Measurements from ENCODE around the gene ZNF580. TPM values are rescaled to one million over a fixed set of nuclear protein-coding genes. Genes with fewer than 3 reads are reported as not detected.

Gene ZNF580
- total and polyA plus RNA-seq, 2 of the 13 experiments (the other 11 are each of a cell fraction or from before 2014, with no cell fraction given) = 4.4 to 6.0 TPM

DNA sequence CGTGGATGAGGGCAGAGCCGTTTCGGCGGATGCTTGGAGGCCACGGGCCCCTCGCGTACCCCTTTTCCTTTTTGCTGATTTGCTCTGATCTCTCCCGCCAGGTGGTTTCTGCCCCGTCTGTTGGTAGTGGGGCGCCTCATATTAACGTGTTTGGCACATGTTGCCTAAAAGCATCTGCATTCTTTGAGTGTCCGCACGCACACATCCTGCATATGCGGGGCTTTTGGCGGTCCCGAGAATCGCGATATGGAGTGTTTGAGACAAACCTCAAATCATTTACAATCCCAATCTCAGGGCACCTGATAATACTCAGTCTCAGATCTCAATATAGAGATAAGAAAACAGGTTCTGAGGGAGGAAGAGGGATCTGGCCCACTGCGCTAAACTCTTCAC is 14.8 kb downstream of the ZNF580 start (continued):
- no peak for TF ChIP-seq HINFP (CRISPR knock-in tag; IDR thresholded peaks at IDR 0.05; ENCODE audit: low read depth)
- peak; percentile 29; the same call in 1 of the 2 replicates for TF ChIP-seq FOXJ3 (CRISPR knock-in tag; IDR thresholded peaks at IDR 0.05; ENCODE audit: borderline replicate concordance)
- TF ChIP-seq SNRNP70 (IDR thresholded peaks at IDR 0.05; ENCODE audit: low read depth, low read length) = no peak
- TF ChIP-seq YEATS4 (CRISPR knock-in tag; IDR thresholded peaks at IDR 0.05; ENCODE audit: borderline replicate concordance) = 0 out of 2 replicates have a peak, but pooled peaks have one; percentile 11
- no peak for TF ChIP-seq TCF12 (IDR thresholded peaks at IDR 0.05)
- no peak for TF ChIP-seq TCF12 (CRISPR knock-in tag; IDR thresholded peaks at IDR 0.05)
- TF ChIP-seq ETS1 (CRISPR knock-in tag; IDR thresholded peaks at IDR 0.05) = no peak
- peak; percentile 92 for TF ChIP-seq KDM5A (IDR thresholded peaks at IDR 0.05; ENCODE audit: borderline replicate concordance, low read length)
- TF ChIP-seq CREM (IDR thresholded peaks at IDR 0.05) = peak; percentile 26; the same call in 1 of the 2 replicates
- no peak for TF ChIP-seq CREM (CRISPR knock-in tag; IDR thresholded peaks at IDR 0.05)
- peak; percentile 5; the same call in 1 of the 2 replicates for TF ChIP-seq SIN3B (IDR thresholded peaks at IDR 0.05; ENCODE audit: low read length)
- peak; percentile 15; the same call in 1 of the 2 replicates for TF ChIP-seq ZFP90 (CRISPR knock-in tag; IDR thresholded peaks at IDR 0.05; ENCODE audit: borderline replicate concordance)
- no peak for TF ChIP-seq DBP (CRISPR knock-in tag; IDR thresholded peaks at IDR 0.05; ENCODE audit: not compliant biosample characterization)
- TF ChIP-seq, protein P1, sequence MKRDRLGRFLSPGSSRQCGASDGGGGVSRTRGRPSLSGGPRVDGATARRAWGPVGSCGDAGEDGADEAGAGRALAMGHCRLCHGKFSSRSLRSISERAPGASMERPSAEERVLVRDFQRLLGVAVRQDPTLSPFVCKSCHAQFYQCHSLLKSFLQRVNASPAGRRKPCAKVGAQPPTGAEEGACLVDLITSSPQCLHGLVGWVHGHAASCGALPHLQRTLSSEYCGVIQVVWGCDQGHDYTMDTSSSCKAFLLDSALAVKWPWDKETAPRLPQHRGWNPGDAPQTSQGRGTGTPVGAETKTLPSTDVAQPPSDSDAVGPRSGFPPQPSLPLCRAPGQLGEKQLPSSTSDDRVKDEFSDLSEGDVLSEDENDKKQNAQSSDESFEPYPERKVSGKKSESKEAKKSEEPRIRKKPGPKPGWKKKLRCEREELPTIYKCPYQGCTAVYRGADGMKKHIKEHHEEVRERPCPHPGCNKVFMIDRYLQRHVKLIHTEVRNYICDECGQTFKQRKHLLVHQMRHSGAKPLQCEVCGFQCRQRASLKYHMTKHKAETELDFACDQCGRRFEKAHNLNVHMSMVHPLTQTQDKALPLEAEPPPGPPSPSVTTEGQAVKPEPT (CRISPR knock-in tag; IDR thresholded peaks at IDR 0.05; ENCODE audit: low read depth) = no peak
- TF ChIP-seq ETV6 (CRISPR knock-in tag; conservative IDR thresholded peaks at IDR 0.05) = no peak
- TF ChIP-seq NFIC (IDR thresholded peaks at IDR 0.05; ENCODE audit: low read length) = no peak
- 0 out of 2 replicates have a peak, but pooled peaks have one; percentile 4 for TF ChIP-seq ZNF780A (CRISPR knock-in tag; IDR thresholded peaks at IDR 0.05)
- TF ChIP-seq ATAD3A (CRISPR knock-in tag; IDR thresholded peaks at IDR 0.05) = no peak
- no peak for TF ChIP-seq CBFB (CRISPR knock-in tag; IDR thresholded peaks at IDR 0.05)
- TF ChIP-seq SOX6 (IDR thresholded peaks at IDR 0.05) = no peak
- TF ChIP-seq SOX6 (CRISPR knock-in tag; IDR thresholded peaks at IDR 0.05) = no peak
- TF ChIP-seq POLR2AphosphoS5 (IDR thresholded peaks at IDR 0.05; ENCODE audit: low read depth, low read length) = 0 out of 2 replicates have a peak, but pooled peaks have one; percentile 1
- TF ChIP-seq KMT2B (CRISPR knock-in tag; IDR thresholded peaks at IDR 0.05) = no peak
- peak; percentile 87 for TF ChIP-seq ZNF501 (CRISPR knock-in tag; IDR thresholded peaks at IDR 0.05)
- TF ChIP-seq NFE2L1 (CRISPR knock-in tag; IDR thresholded peaks at IDR 0.05; ENCODE audit: borderline replicate concordance) = no peak
- TF ChIP-seq ZNF570 (CRISPR knock-in tag; IDR thresholded peaks at IDR 0.05; ENCODE audit: borderline replicate concordance) = no peak
- TF ChIP-seq ZBTB7B (CRISPR knock-in tag; IDR thresholded peaks at IDR 0.05) = peak; percentile 6; the same call in 1 of the 2 replicates
- no peak for TF ChIP-seq ZKSCAN8 (CRISPR knock-in tag; IDR thresholded peaks at IDR 0.05; ENCODE audit: borderline replicate concordance)
- TF ChIP-seq ZNF564 (CRISPR knock-in tag; IDR thresholded peaks at IDR 0.05) = no peak
